Tibial artery (tissue), 4 donors: ENCODE data around the gene FAM98A.

Source experiments
- DNase-seq, 2 donors: peaks; one replicate each; pipeline ENCODE4 v3.0.0-alpha.2; 2019
- H3K27ac ChIP-seq, 2 donors: fragments of 200-600 bp; sonication (generic) in 1 of 2; 1 replicate in 1 of 2; 2 replicates in 1 of 2; pipeline ENCODE4 v1.5.1; 2018 to 2019; ENCODE audit warnings: mild to moderate bottlenecking in 1 of 2
- H3K27me3 ChIP-seq, 2 donors: fragments of 200-600 bp; sonication (generic) in 1 of 2; one replicate each; pipeline versions ENCODE4 v1.5.1 to v1.6.0; 2016 to 2019
- H3K36me3 ChIP-seq, 3 donors: fragments of 200-600 bp; sonication (generic) in 2 of 3; one replicate each; pipeline ENCODE4 v1.5.1; 2016 to 2019; ENCODE audit warnings: mild to moderate bottlenecking in 2 of 3
- H3K4me1 ChIP-seq, 4 donors: fragments of 200-600 bp; sonication (generic) in 2 of 4; 1 replicate in 3 of 4; 2 replicates in 1 of 4; pipeline ENCODE4 v1.5.1; 2016 to 2019
- H3K4me3 ChIP-seq, 2 donors: fragments of 200-600 bp; sonication (generic) in 1 of 2; 1 replicate in 1 of 2; 2 replicates in 1 of 2; pipeline ENCODE4 v1.5.1; 2018 to 2019; ENCODE audit warnings: mild to moderate bottlenecking in 2 of 2
- H3K9me3 ChIP-seq, 3 donors: fragments of 200-600 bp; sonication (generic) in 1 of 3; one replicate each; pipeline ENCODE4 v1.5.1; 2016 to 2019
- CTCF ChIP-seq, 2 experiments: fragments of 200-600 bp in 1 of 2; fragments of 450-650 bp in 1 of 2; IDR thresholded peaks; one replicate each; pipeline ENCODE4 v1.5.1; 2017 to 2019; ENCODE audit warnings: antibody characterized with exemption in 2 of 2, mild to moderate bottlenecking in 1 of 2, moderate library complexity in 1 of 2
- intact Hi-C: fragments of 100-400 bp; cut with DNase I; formaldehyde crosslinking; loops from one replicate; pipeline ENCODE4 v1.15.0; 2023; ENCODE audit warnings: low total_unique reads

FAM98A gene

DNA sequence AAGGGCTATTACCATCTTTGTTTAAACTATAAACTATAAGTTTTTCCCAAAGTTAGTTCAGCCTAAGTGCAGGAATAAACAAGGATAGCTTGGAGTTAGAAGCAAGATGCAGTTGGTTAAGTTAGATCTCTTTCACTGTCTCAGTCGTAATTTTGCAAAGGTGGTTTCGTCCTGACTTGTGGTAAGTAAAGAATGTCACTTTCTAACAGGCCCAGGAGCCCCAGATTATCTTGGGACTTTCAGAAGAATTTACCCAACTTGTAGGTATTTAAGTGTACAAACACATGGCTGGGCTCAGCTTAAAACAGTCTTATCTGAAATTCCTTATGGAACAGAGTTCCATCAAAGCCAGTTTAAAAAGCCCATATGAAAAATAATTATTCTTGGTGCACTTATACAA is 18.3 kb upstream of the FAM98A start:
- no peak for TF ChIP-seq CTCF (IDR thresholded peaks at IDR 0.05)
- Histone ChIP-seq H3K27me3 (no peaks in the 10 kb centered on the region), H3K36me3 (no peaks in the 10 kb centered on the region), H3K9me3 (peaks cover 0 to 9% (median 3%) of the 10 kb centered on the region in 3 donors), H3K4me1 (no peaks in the 10 kb centered on the region), H3K4me3 (no peak overlapping the region), H3K27ac (no peak overlapping the region)
- intact Hi-C loops: no loop called here
- DNase-seq: no peak

GRCh38 chr2:33616873-33617272 is 17.8 kb upstream of the FAM98A start:
- Histone ChIP-seq H3K27me3 (no peaks in the 10 kb centered on the region), H3K36me3 (no peaks in the 10 kb centered on the region), H3K27ac (no peak overlapping the region), H3K4me1 (no peaks in the 10 kb centered on the region), H3K9me3 (peaks cover 0 to 9% (median 3%) of the 10 kb centered on the region in 3 donors), H3K4me3 (no peak overlapping the region)
- TF ChIP-seq CTCF (IDR thresholded peaks at IDR 0.05): no peak
- DNase-seq: no peak
- intact Hi-C loops: no loop called here

DNA sequence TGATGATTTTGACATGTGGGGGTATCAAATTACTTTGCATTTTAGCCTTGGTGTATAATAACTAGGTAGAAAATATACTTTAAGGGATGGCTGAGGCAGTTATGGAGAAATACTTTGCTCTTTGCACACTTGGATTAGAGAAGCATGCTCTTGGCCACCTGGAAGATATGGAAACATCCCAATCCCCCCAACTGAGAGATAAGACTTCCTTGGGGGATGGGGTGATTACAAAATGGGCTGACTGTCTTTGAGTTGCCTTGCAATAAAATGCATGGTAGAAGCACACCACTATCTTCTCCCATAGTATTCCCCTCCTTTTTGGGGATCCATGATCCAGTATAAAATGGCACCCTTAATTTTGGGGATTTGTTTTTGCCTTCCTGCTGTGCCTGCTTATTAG is 15.1 kb upstream of the FAM98A start:
- Histone ChIP-seq H3K4me1 (no peaks in the 10 kb centered on the region), H3K27me3 (no peaks in the 10 kb centered on the region), H3K27ac (no peak overlapping the region), H3K9me3 (peaks cover 0 to 7% (median 1%) of the 10 kb centered on the region in 3 donors), H3K36me3 (no peaks in the 10 kb centered on the region), H3K4me3 (no peak overlapping the region)
- DNase-seq: no peak
- intact Hi-C loops: no loop called here
- no peak for TF ChIP-seq CTCF (IDR thresholded peaks at IDR 0.05)

DNA sequence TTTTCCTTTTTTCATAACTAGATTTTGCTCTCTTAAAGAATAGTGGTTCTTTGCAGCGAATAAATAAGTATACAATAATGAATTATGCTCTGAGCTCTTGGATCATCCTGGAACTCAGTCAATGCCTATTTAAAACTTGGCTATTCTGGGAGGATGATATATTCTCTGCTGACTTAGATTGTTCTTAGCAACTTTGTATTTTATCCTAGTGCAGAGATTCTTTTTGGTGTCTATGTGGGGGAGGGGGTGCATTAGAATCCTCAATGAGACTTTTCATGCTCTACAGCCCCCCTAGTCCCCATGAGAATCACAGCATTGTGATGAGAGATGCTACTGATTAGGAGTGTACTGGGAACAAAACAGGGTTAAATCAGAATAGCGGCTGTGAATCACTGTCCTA is 8.8 kb upstream of the FAM98A start:
- H3K9me3 ChIP-seq: no peaks in the 10 kb centered on the region
- H3K4me3 ChIP-seq: no peak overlapping the region
- no peaks in the 10 kb centered on the region for H3K36me3 ChIP-seq
- no peaks in the 10 kb centered on the region for H3K27me3 ChIP-seq
- H3K27ac ChIP-seq: no peak overlapping the region
- no peak for TF ChIP-seq CTCF (IDR thresholded peaks at IDR 0.05)
- intact Hi-C loops: no loop called here
- peaks cover 0 to 16% (median 0%) of the 10 kb centered on the region in 4 donors for H3K4me1 ChIP-seq
- DNase-seq: no peak

- Histone ChIP-seq H3K9me3 (no peaks in the 10 kb centered on the region), H3K4me3 (no peak overlapping the region), H3K36me3 (no peaks in the 10 kb centered on the region), H3K27ac (no peak overlapping the region), H3K4me1 (peaks cover 0 to 16% (median 0%) of the 10 kb centered on the region in 4 donors), H3K27me3 (no peaks in the 10 kb centered on the region)
- TF ChIP-seq CTCF (IDR thresholded peaks at IDR 0.05): no peak
- DNase-seq: no peak
- intact Hi-C loops: no loop called here
These were observed 8.2 kb upstream of the FAM98A start for GRCh38 chr2:33607251-33607721.

DNA sequence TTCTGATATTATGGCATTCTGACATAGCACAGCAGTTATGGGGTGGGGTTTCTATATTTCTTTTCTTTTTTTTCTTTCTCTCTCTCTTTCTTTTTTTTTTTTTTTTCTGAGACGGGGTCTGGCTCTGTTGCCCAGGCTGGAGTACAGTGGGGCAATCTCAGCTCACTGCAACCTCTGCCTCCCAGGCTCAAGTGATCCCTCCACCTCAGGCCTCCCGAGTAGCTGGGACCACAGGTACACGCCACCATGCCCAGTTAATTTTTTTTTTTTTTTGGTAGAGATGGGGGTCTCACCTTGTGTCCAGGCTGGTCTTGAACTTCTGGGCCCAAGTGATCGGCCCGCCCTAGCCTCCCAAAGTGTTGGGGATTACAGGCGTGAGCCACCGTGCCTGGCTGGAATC is 7.5 kb upstream of the FAM98A start:
- intact Hi-C loops: no loop called here
- no peak for TF ChIP-seq CTCF (IDR thresholded peaks at IDR 0.05)
- Histone ChIP-seq H3K4me1 (peaks cover 0 to 16% (median 0%) of the 10 kb centered on the region in 4 donors), H3K4me3 (no peak overlapping the region), H3K27ac (no peak overlapping the region), H3K27me3 (no peaks in the 10 kb centered on the region), H3K9me3 (no peaks in the 10 kb centered on the region), H3K36me3 (no peaks in the 10 kb centered on the region)
- DNase-seq: no peak
